Mammary epithelial cell (primary cell): ENCODE results near the gene KTN1.

Experiments
- CTCF ChIP-seq, 2 donors: IDR thresholded peaks in 1 of 2; conservative IDR thresholded peaks in 1 of 2; 2 replicates each; pipeline ENCODE4 v1.5.1; 2011 to 2012; ENCODE audit warnings: inconsistent platforms in 2 of 2, low read length in 2 of 2, mild to moderate bottlenecking in 2 of 2, control low read depth in 1 of 2, low read depth in 1 of 2; ENCODE audit not compliant: insufficient read depth in 1 of 2; ENCODE audit errors: extremely low read depth in 1 of 2
- EZH2 ChIP-seq: IDR thresholded peaks from 2 replicates; pipeline ENCODE4 v1.6.1; 2012; ENCODE audit warnings: low read length, inconsistent platforms, borderline replicate concordance

GRCh38 chr14:55641954-55642353 lies 61.9 kb downstream of the KTN1 start:
- TF ChIP-seq EZH2 (no peak), CTCF (conservative IDR thresholded peaks at IDR 0.05 in 1 of 2, IDR thresholded peaks at IDR 0.05 in 1 of 2; ENCODE audit: extremely low read depth in 1 of 2, insufficient read depth in 1 of 2, low read depth in 1 of 2, low read length in 2 of 2) (no peak)
